OCI-LY1 (cell line): ENCODE data around the gene TMPRSS11D.

Source experiments
- H2AFZ ChIP-seq: fragments of 200-600 bp; sonication (generic), shearing (Covaris generic); 2 replicates; pipeline ENCODE4 v1.6.0; 2014; ENCODE audit warnings: antibody characterized with exemption, mild to moderate bottlenecking, low read length
- H3F3A ChIP-seq: fragments of 200-600 bp; sonication (generic), shearing (Covaris generic); 2 replicates; pipeline ENCODE4 v1.6.0; 2014; ENCODE audit warnings: mild to moderate bottlenecking, antibody characterized with exemption, low read length, moderate library complexity; ENCODE audit not compliant: insufficient read depth
- H3K27ac ChIP-seq: fragments of 200-600 bp; sonication (generic); 2 replicates; pipeline ENCODE4 v1.5.1; 2014; ENCODE audit warnings: low read length, mixed run types, mild to moderate bottlenecking, low read depth; ENCODE audit not compliant: poor library complexity, severe bottlenecking
- H3K27me3 ChIP-seq: fragments of 200-600 bp; sonication (generic); 2 replicates; pipeline ENCODE4 v1.6.0; 2014; ENCODE audit warnings: antibody characterized with exemption, mild to moderate bottlenecking, low read length, moderate library complexity; ENCODE audit not compliant: insufficient read depth
- H3K36me3 ChIP-seq: fragments of 200-600 bp; sonication (generic); 2 replicates; pipeline ENCODE4 v1.6.1; 2014; ENCODE audit warnings: mild to moderate bottlenecking, antibody characterized with exemption, low read length, moderate library complexity, mixed read lengths; ENCODE audit not compliant: insufficient read depth
- H3K4me1 ChIP-seq: fragments of 200-600 bp; sonication (generic); 2 replicates; pipeline ENCODE4 v1.5.1; 2014; ENCODE audit warnings: mild to moderate bottlenecking, low read length, moderate library complexity; ENCODE audit not compliant: insufficient read depth, severe bottlenecking
- H3K4me2 ChIP-seq: fragments of 200-600 bp; sonication (generic), shearing (Covaris generic); 2 replicates; pipeline ENCODE4 v1.6.1; 2014; ENCODE audit warnings: low read length
- H3K4me3 ChIP-seq: fragments of 200-600 bp; sonication (generic); 2 replicates; pipeline ENCODE4 v1.5.1; 2014; ENCODE audit warnings: low read length, low read depth, mild to moderate bottlenecking, mixed read lengths; ENCODE audit not compliant: poor library complexity, severe bottlenecking
- H3K79me2 ChIP-seq: fragments of 200-600 bp; shearing (Covaris generic); 2 replicates; pipeline ENCODE4 v1.6.1; 2016; ENCODE audit warnings: mixed run types, low read length, mixed read lengths; ENCODE audit not compliant: insufficient read depth
- H3K9ac ChIP-seq: fragments of 200-600 bp; sonication (generic), shearing (Covaris generic); 2 replicates; pipeline ENCODE4 v1.6.1; 2014; ENCODE audit warnings: mild to moderate bottlenecking, low read length, mixed read lengths
- H3K9me2 ChIP-seq: fragments of 200-600 bp; sonication (generic), shearing (Covaris generic); 2 replicates; pipeline ENCODE4 v1.6.1; 2014; ENCODE audit warnings: low read depth, mild to moderate bottlenecking, low read length, mixed read lengths
- H3K9me3 ChIP-seq: fragments of 200-600 bp; shearing (Covaris generic); 2 replicates; pipeline ENCODE4 v1.6.1; 2014; ENCODE audit warnings: low read length, mixed read lengths
- H4K20me1 ChIP-seq: fragments of 200-600 bp; sonication (generic), shearing (Covaris generic); 2 replicates; pipeline ENCODE4 v1.6.0; 2016; ENCODE audit warnings: mild to moderate bottlenecking, low read length; ENCODE audit not compliant: insufficient read depth
- CTCF ChIP-seq: fragments of 200-600 bp; sonication (generic), shearing (Covaris generic); IDR thresholded peaks from 2 replicates; pipeline ENCODE4 v1.5.1; 2017; ENCODE audit warnings: mild to moderate bottlenecking, antibody characterized with exemption, low read length, moderate library complexity, mixed read lengths
- EZH2 ChIP-seq: fragments of 200-600 bp; sonication (generic), shearing (Covaris generic); IDR thresholded peaks from 2 replicates; pipeline ENCODE4 v1.8.0; 2017; ENCODE audit warnings: borderline replicate concordance, mixed run types, mild to moderate bottlenecking, antibody characterized with exemption, low read length, moderate library complexity, mixed read lengths

Gene TMPRSS11D

GRCh38 chr4:67785528-67785927, 98.3 kb downstream of the TMPRSS11D start:
- Histone ChIP-seq H3K27ac (no peak overlapping the region), H3K9me2 (no peaks in the 10 kb centered on the region), H4K20me1 (no peaks in the 10 kb centered on the region), H3K79me2 (no peaks in the 10 kb centered on the region), H3K36me3 (no peaks in the 10 kb centered on the region), H3F3A (no peaks in the 10 kb centered on the region), H3K4me1 (no peaks in the 10 kb centered on the region), H3K4me3 (no peak overlapping the region), H3K27me3 (no peaks in the 10 kb centered on the region), H2AFZ (no peak overlapping the region), H3K4me2 (no peak overlapping the region), H3K9me3 (no peaks in the 10 kb centered on the region), H3K9ac (no peak overlapping the region)
- no peak for TF ChIP-seq EZH2
- no peak for TF ChIP-seq CTCF

- Histone ChIP-seq H3K4me2 (no peak overlapping the region), H3K4me3 (no peak overlapping the region), H3K4me1 (no peaks in the 10 kb centered on the region), H3F3A (no peaks in the 10 kb centered on the region), H3K36me3 (no peaks in the 10 kb centered on the region), H3K79me2 (no peaks in the 10 kb centered on the region), H3K9me3 (no peaks in the 10 kb centered on the region), H3K9ac (no peak overlapping the region), H3K9me2 (no peaks in the 10 kb centered on the region), H4K20me1 (no peaks in the 10 kb centered on the region), H3K27ac (no peak overlapping the region), H3K27me3 (no peaks in the 10 kb centered on the region), H2AFZ (no peak overlapping the region)
- TF ChIP-seq CTCF = no peak
- no peak for TF ChIP-seq EZH2
Observed at GRCh38 chr4:67779631-67780030, 104.2 kb downstream of the TMPRSS11D start.

- no peak overlapping the region for H3K9ac ChIP-seq
- H3K27ac ChIP-seq = no peak overlapping the region
- TF ChIP-seq CTCF (no peak), EZH2 (no peak)
- no peaks in the 10 kb centered on the region for H3K36me3 ChIP-seq
- no peaks in the 10 kb centered on the region for H3K9me2 ChIP-seq
- H2AFZ ChIP-seq = no peak overlapping the region
- H3K27me3 ChIP-seq = no peaks in the 10 kb centered on the region
- H3F3A ChIP-seq = no peaks in the 10 kb centered on the region
- no peaks in the 10 kb centered on the region for H4K20me1 ChIP-seq
- H3K4me3 ChIP-seq = no peak overlapping the region
- no peaks in the 10 kb centered on the region for H3K4me1 ChIP-seq
- no peak overlapping the region for H3K4me2 ChIP-seq
- H3K9me3 ChIP-seq = no peaks in the 10 kb centered on the region
- no peaks in the 10 kb centered on the region for H3K79me2 ChIP-seq
Observed at GRCh38 chr4:67776746-67777145, 107.1 kb downstream of the TMPRSS11D start.
